ENCODE data around the gene SMYD3.

SMYD3 gene

DNA sequence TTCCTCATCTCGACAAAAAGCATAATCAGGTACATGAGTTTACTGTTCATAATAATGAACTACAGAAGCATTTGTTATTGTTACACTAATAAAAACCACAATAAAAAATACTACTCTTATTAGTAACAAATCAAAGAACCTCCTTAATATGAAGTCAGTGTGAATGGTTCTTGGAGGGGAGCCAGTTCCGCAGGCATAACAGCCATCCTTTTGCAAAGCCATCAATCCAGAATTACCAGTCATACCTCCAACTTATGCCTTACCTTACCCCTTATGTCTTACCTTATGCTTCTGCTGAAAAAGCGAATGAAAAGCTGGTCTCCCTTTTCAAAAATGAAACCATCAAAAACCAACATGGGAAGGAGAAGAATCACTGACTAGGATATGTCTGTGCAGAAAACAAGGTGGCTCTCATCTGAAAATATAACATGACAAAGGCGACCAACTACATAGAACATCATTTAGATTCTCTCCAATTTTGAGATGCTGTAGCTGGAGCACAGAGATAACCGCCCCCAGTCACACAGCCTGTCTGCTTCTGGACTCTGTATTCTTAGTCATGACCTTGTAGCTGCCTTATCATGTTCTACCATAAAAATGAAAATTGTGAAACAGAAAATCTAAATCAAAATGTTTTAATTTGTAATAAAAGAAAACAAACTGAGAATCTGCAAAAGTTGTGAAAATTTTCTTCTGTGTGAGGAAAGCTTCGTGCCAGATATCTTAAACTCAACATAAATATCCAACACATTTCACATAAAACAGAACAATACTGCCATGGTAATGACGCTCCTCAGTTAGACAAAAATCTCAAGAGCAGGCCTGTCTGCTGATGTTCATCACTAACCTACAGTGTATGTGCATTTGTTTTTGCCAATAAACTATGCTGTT lies 438.2 kb downstream of the SMYD3 start:
- Histone ChIP-seq H3K9me2 (replicated peaks; ENCODE audit: control insufficient read depth, low read length) (no peaks in the 10 kb centered on the region), H3K79me2 (ENCODE audit: control insufficient read depth, low read length) (no peaks in the 10 kb centered on the region), H3K4me3 (ENCODE audit: low read length) (no peak overlapping the region), H3K9me3 (ENCODE audit: control insufficient read depth, insufficient read depth, low read length) (no peaks in the 10 kb centered on the region), H4K20me1 (ENCODE audit: control insufficient read depth, insufficient read depth, low read depth, low read length) (no peaks in the 10 kb centered on the region), H3F3A (ENCODE audit: control insufficient read depth, insufficient read depth) (peaks cover 8% of the 10 kb centered on the region), H3K4me2 (ENCODE audit: low read length) (no peak overlapping the region), H3K4me1 (ENCODE audit: control insufficient read depth, low read length) (peaks cover 12% of the 10 kb centered on the region), H3K36me3 (ENCODE audit: control insufficient read depth, low read length) (no peaks in the 10 kb centered on the region), H3K27me3 (ENCODE audit: control insufficient read depth, low read length) (no peaks in the 10 kb centered on the region), H3K27ac (ENCODE audit: low read depth, low read length) (no peak overlapping the region)
- TF ChIP-seq, protein P1, sequence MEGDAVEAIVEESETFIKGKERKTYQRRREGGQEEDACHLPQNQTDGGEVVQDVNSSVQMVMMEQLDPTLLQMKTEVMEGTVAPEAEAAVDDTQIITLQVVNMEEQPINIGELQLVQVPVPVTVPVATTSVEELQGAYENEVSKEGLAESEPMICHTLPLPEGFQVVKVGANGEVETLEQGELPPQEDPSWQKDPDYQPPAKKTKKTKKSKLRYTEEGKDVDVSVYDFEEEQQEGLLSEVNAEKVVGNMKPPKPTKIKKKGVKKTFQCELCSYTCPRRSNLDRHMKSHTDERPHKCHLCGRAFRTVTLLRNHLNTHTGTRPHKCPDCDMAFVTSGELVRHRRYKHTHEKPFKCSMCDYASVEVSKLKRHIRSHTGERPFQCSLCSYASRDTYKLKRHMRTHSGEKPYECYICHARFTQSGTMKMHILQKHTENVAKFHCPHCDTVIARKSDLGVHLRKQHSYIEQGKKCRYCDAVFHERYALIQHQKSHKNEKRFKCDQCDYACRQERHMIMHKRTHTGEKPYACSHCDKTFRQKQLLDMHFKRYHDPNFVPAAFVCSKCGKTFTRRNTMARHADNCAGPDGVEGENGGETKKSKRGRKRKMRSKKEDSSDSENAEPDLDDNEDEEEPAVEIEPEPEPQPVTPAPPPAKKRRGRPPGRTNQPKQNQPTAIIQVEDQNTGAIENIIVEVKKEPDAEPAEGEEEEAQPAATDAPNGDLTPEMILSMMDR (IDR thresholded peaks at IDR 0.05; ENCODE audit: low read depth, low read length, poor library complexity, severe bottlenecking), result no peak
- TF ChIP-seq EZH2phosphoT487 (IDR thresholded peaks at IDR 0.05; ENCODE audit: borderline replicate concordance, low read length), result no peak

DNA sequence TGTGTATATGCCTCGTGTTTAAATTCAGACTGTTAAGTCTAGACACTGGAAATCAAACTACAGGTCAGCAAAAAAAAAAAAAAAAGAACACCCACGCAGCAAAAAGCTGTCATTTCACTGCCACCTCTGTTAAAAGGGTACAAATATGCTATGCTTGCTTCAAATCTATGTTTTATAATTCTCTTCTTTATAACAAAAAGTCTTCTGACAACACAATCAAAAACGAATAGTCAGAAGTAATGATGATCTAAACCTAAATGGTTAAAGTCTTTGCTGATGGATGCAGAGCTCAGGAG lies 438.9 kb downstream of the SMYD3 start:
- no peaks in the 10 kb centered on the region for H3K27me3 ChIP-seq (ENCODE audit: control insufficient read depth, low read length)
- H4K20me1 ChIP-seq (ENCODE audit: control insufficient read depth, insufficient read depth, low read depth, low read length), result no peaks in the 10 kb centered on the region
- H3K4me2 ChIP-seq (ENCODE audit: low read length), result no peak overlapping the region
- H3K27ac ChIP-seq (ENCODE audit: low read depth, low read length), result no peak overlapping the region
- no peaks in the 10 kb centered on the region for H3K9me3 ChIP-seq (ENCODE audit: control insufficient read depth, insufficient read depth, low read length)
- H3K36me3 ChIP-seq (ENCODE audit: control insufficient read depth, low read length), result no peaks in the 10 kb centered on the region
- peaks cover 12% of the 10 kb centered on the region for H3K4me1 ChIP-seq (ENCODE audit: control insufficient read depth, low read length)
- no peaks in the 10 kb centered on the region for H3K79me2 ChIP-seq (ENCODE audit: control insufficient read depth, low read length)
- no peak overlapping the region for H3K4me3 ChIP-seq (ENCODE audit: low read length)
- TF ChIP-seq, protein P1 (IDR thresholded peaks at IDR 0.05; ENCODE audit: low read depth, low read length, poor library complexity, severe bottlenecking), result no peak
- no peak for TF ChIP-seq EZH2phosphoT487 (IDR thresholded peaks at IDR 0.05; ENCODE audit: borderline replicate concordance, low read length)
- H3K9me2 ChIP-seq (replicated peaks; ENCODE audit: control insufficient read depth, low read length), result no peaks in the 10 kb centered on the region
- peaks cover 8% of the 10 kb centered on the region for H3F3A ChIP-seq (ENCODE audit: control insufficient read depth, insufficient read depth)

DNA sequence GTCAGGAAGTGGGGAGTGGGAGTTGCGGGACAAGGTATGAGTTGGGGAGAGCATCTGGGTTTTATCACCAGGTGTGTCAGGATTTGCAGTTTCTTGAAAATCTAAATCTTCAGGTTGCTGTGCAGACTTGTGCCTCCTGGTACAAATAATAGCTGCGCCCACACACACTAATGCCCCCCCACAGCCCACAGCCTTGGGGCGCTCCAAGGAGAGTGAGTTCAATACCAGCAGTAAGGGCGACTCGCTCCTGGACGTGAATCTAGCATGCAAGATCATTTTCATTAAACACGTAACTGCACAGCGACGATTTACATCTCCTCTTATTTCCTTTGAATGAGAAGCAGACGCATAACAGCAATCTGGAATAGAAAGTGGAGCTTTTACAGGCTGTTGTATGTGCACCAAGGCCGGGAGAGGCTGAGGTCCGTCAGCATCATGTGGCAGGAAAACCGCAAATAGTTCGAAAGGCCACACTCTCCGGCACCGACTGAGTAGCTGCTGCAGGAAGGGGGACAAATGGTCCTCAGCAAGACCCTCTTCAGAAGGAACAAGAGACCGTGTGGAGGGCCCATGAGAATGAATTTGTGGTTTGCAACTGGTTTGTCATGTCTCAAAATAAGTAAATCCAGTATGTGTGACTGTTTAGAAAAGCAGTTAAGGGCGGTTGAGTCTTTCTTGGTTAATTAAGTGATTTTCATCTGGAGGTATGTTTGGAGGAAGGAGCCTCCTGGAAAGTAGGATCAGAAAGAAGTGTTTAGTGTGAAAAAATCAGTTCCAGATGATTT lies 439.5 kb downstream of the SMYD3 start:
- Histone ChIP-seq H3K27me3 (ENCODE audit: control insufficient read depth, low read length) (no peaks in the 10 kb centered on the region), H3K9me3 (ENCODE audit: control insufficient read depth, insufficient read depth, low read length) (no peaks in the 10 kb centered on the region), H3K79me2 (ENCODE audit: control insufficient read depth, low read length) (no peaks in the 10 kb centered on the region), H3K4me2 (ENCODE audit: low read length) (no peak overlapping the region), H3K9me2 (replicated peaks; ENCODE audit: control insufficient read depth, low read length) (no peaks in the 10 kb centered on the region), H3F3A (ENCODE audit: control insufficient read depth, insufficient read depth) (peaks cover 4% of the 10 kb centered on the region; the same call in 1 of the 2 replicates), H3K4me1 (ENCODE audit: control insufficient read depth, low read length) (peaks cover 12% of the 10 kb centered on the region), H3K4me3 (ENCODE audit: low read length) (no peak overlapping the region), H4K20me1 (ENCODE audit: control insufficient read depth, insufficient read depth, low read depth, low read length) (no peaks in the 10 kb centered on the region), H3K36me3 (ENCODE audit: control insufficient read depth, low read length) (no peaks in the 10 kb centered on the region), H3K27ac (ENCODE audit: low read depth, low read length) (no peak overlapping the region)
- no peak for TF ChIP-seq EZH2phosphoT487 (IDR thresholded peaks at IDR 0.05; ENCODE audit: borderline replicate concordance, low read length)
- TF ChIP-seq, protein P1 (IDR thresholded peaks at IDR 0.05; ENCODE audit: low read depth, low read length, poor library complexity, severe bottlenecking), result no peak

Measured in DOHH2 (cell line).